ENCODE data around the gene CPXM1. TPM values are rescaled to one million over a fixed set of nuclear protein-coding genes. Genes with fewer than 3 reads are reported as not detected.

Gene CPXM1
- total and polyA plus RNA-seq, 9 of the 15 experiments (the other 6 are each of a cell fraction or from before 2014, with no cell fraction given), result 0.04 to 1.1 (median 0.37) TPM; not detected in 2

DNA sequence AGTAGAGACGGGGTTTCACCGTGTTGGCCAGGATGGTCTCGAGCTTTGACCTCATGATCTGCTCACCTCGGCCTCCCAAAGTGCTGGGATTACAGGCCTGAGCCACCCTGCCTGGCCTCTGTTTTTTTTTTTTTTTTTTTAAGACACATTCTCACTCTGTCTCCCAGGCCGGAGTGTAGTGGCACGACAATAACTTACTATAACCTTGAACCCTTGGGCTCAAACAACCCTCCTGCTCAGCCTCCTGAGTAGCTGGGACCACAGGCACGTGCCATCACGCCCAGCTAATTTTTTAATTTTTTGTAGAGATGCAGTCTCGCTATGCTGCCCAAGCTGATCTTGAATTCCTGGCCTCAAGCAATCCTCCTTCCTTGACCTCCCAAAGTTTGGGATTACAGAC, 26.6 kb downstream of the CPXM1 start (continued):
- TF ChIP-seq, protein P1, sequence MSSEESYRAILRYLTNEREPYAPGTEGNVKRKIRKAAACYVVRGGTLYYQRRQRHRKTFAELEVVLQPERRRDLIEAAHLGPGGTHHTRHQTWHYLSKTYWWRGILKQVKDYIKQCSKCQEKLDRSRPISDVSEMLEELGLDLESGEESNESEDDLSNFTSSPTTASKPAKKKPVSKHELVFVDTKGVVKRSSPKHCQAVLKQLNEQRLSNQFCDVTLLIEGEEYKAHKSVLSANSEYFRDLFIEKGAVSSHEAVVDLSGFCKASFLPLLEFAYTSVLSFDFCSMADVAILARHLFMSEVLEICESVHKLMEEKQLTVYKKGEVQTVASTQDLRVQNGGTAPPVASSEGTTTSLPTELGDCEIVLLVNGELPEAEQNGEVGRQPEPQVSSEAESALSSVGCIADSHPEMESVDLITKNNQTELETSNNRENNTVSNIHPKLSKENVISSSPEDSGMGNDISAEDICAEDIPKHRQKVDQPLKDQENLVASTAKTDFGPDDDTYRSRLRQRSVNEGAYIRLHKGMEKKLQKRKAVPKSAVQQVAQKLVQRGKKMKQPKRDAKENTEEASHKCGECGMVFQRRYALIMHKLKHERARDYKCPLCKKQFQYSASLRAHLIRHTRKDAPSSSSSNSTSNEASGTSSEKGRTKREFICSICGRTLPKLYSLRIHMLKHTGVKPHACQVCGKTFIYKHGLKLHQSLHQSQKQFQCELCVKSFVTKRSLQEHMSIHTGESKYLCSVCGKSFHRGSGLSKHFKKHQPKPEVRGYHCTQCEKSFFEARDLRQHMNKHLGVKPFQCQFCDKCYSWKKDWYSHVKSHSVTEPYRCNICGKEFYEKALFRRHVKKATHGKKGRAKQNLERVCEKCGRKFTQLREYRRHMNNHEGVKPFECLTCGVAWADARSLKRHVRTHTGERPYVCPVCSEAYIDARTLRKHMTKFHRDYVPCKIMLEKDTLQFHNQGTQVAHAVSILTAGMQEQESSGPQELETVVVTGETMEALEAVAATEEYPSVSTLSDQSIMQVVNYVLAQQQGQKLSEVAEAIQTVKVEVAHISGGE (CRISPR knock-in tag; IDR thresholded peaks at IDR 0.05), result no peak

DNA sequence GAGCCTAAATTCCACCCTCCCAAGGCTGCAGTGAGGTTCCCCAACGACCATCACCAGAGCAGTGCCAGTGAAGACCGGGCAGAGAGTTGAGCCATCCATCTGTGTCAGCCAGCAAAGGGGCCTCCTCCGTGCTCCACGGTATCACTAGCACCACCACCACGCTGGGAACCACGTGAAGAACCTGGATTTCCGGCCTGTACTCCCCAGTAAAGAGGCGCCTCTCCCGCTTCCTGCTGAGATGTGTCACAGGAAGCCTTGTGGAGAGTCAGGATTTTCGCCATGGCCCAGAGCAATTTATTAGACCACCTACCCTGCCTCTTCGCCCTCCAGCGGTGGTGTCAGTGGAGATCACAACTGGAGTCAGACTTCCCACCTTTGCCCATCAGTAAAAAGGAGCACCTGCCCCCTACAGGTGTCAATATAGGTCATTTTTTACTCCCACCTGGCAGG, 28.8 kb downstream of the CPXM1 start:
- H3K36me3 ChIP-seq (ENCODE audit: control insufficient read depth, insufficient read depth, low read length), result no peaks in the 10 kb centered on the region
- WGBS (ENCODE audit: insufficient coverage, low coverage, missing lambda C conversion rate), result 11% methylated on average over 10 of the region's 12 CpGs
- no peaks in the 10 kb centered on the region for H3K79me2 ChIP-seq (ENCODE audit: control insufficient read depth, insufficient read depth, low read length)
- in situ Hi-C loops (cut with MboI), result no loop called here
- H3K27ac ChIP-seq (ENCODE audit: extremely low read depth, low read depth, low read length), result no peak overlapping the region
- no peak overlapping the region for H2AFZ ChIP-seq (ENCODE audit: low read depth, low read length)
- FAIRE-seq (no peak), ATAC-seq (0 out of 3 replicates have a peak, but pooled peaks have one; percentile 32), DNase-seq (ENCODE audit: extremely low read depth in 1 of 4, low spot score in 3 of 4) (no peak)
- ChIA-PET POLR2A (interaction anchor here (0.6 to 0.7 kb wide), 2 partner anchors 9 to 20 kb away, joined by 3 read pairs; no protein-coding TSS in a partner anchor), CTCF (ENCODE audit: low intra/inter-chr PET ratio) (no interaction called here)
- no peaks in the 10 kb centered on the region for H4K20me1 ChIP-seq (replicated peaks; ENCODE audit: control insufficient read depth, insufficient read depth, low read length)
- no peak overlapping the region for H3K4me2 ChIP-seq (ENCODE audit: insufficient read depth, low read length)
- H3K27me3 ChIP-seq (ENCODE audit: control insufficient read depth in 2 of 2, insufficient read depth in 2 of 2, low read length in 2 of 2), result peaks cover 9 to 32% of the 10 kb centered on the region in 2 experiments; a peak in 4 of 5 replicates
- no peaks in the 10 kb centered on the region for H3K9me1 ChIP-seq (ENCODE audit: control insufficient read depth, insufficient read depth, low read length)
- H3K9me3 ChIP-seq (replicated peaks; ENCODE audit: control insufficient read depth, insufficient read depth, low read depth, low read length), result no peaks in the 10 kb centered on the region
- no peak overlapping the region for H3K9ac ChIP-seq (ENCODE audit: insufficient read depth in 1 of 2, low read depth in 2 of 2, low read length in 2 of 2)
- no TSS peak for BruUV-seq (replicated peaks)
- intact Hi-C loops (cut with micrococcal nuclease), result no loop called here
- H3K4me1 ChIP-seq (replicated peaks in 1 of 2; ENCODE audit: control insufficient read depth in 2 of 2, insufficient read depth in 2 of 2, low read length in 2 of 2), result no peaks in the 10 kb centered on the region; a peak in 1 of 5 replicates
- H3K4me3 ChIP-seq, result no peak overlapping the region
- no peak for TF ChIP-seq ZNF12 (CRISPR knock-in tag; IDR thresholded peaks at IDR 0.05)
- peak; percentile 49 for TF ChIP-seq GABPA (tag; conservative IDR thresholded peaks at IDR 0.05; ENCODE audit: low read depth)
- no peak for TF ChIP-seq ZNF592 (IDR thresholded peaks at IDR 0.05)
- TF ChIP-seq ZNF561 (CRISPR knock-in tag; conservative IDR thresholded peaks at IDR 0.05), result no peak
- TF ChIP-seq L3MBTL2 (IDR thresholded peaks at IDR 0.05), result 0 out of 2 replicates have a peak, but pooled peaks have one; percentile 13
- TF ChIP-seq CCAR2 (IDR thresholded peaks at IDR 0.05; ENCODE audit: low read depth, low read length), result no peak
- TF ChIP-seq PKNOX1 (IDR thresholded peaks at IDR 0.05), result 0 out of 2 replicates have a peak, but pooled peaks have one; percentile 22
- TF ChIP-seq KDM1A (IDR thresholded peaks at IDR 0.05), result no peak
- no peak for TF ChIP-seq MED1 (CRISPR knock-in tag; IDR thresholded peaks at IDR 0.05; ENCODE audit: borderline replicate concordance)
- TF ChIP-seq ZNF778 (CRISPR knock-in tag; IDR thresholded peaks at IDR 0.05), result no peak
- no peak for TF ChIP-seq NCOA1 (IDR thresholded peaks at IDR 0.05; ENCODE audit: low read depth)
- TF ChIP-seq HDAC2 (IDR thresholded peaks at IDR 0.05), result no peak

Measured in K562 (cell line).